ENCODE data around the gene KIFAP3. TPM values are rescaled to one million over a fixed set of nuclear protein-coding genes. Genes with fewer than 3 reads are reported as not detected.
"Not testable (repeated sequence)": the region's sequence is repeated elsewhere in the genome, so short reads cannot be mapped to it uniquely, and the experiment has no call there.

Gene KIFAP3
- total RNA-seq, 4 donors from 2014 or later = 25.2 to 49.2 (median 40.0) TPM

DNA sequence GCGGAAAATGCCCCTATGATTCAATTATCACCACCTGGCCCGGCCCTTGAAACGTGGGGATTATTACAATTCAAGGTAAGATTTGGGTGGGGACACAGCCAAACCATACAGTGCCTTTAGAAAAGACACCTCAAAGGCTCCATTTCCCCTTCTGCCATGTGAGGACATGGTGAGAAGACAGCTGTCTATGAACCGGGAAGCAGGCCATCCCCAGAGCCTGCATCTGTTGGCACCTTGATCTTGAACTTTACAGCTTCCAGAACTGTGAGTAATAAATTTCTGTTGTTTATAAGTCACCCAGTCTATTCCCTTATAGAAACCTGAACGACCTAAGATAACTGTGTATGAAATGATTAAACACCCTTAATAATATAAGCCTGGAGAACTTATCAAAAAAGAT, 61.6 kb downstream of the KIFAP3 start:
- WGBS, 2 donors = 92% methylated on average over 5 of the region's 5 CpGs
- no peaks in the 10 kb centered on the region for H3K27me3 ChIP-seq
- H3K9me3 ChIP-seq = no peaks in the 10 kb centered on the region
- H3K4me3 ChIP-seq = no peak overlapping the region
- H3K4me1 ChIP-seq = peaks cover 0 to 4% (median 0%) of the 10 kb centered on the region in 4 donors
- DNase-seq (ENCODE audit: low spot score in 2 of 2) = no peak
- H3K27ac ChIP-seq = no peak overlapping the region
- H3K36me3 ChIP-seq = peaks cover 0 to 41% (median 4%) of the 10 kb centered on the region in 3 donors
- TF ChIP-seq CTCF (IDR thresholded peaks at IDR 0.05) (no peak), POLR2A (IDR thresholded peaks at IDR 0.05) (no peak), EP300 (IDR thresholded peaks at IDR 0.05) (no peak)

- Histone ChIP-seq H3K27ac (no peak overlapping the region), H3K9me3 (no peaks in the 10 kb centered on the region), H3K36me3 (peaks cover 0 to 28% (median 0%) of the 10 kb centered on the region in 3 donors), H3K4me1 (peaks cover 0 to 4% (median 0%) of the 10 kb centered on the region in 4 donors), H3K4me3 (no peak overlapping the region), H3K27me3 (no peaks in the 10 kb centered on the region)
- WGBS, 2 donors = 27% methylated on average over 1 of the region's 1 CpG
- DNase-seq (ENCODE audit: low spot score in 2 of 2) = peak in 1 of 2 donors; percentile 86
- TF ChIP-seq CTCF (IDR thresholded peaks at IDR 0.05) (peak in 4 of 5 experiments; percentile 13 to 57 (median 22)), POLR2A (IDR thresholded peaks at IDR 0.05) (no peak)
These were observed 64.1 kb downstream of the KIFAP3 start for GRCh38 chr1:170010443-170010842.

- Histone ChIP-seq H3K4me3 (no peak overlapping the region), H3K36me3 (peaks cover 0 to 21% (median 0%) of the 10 kb centered on the region in 3 donors), H3K9me3 (no peaks in the 10 kb centered on the region), H3K4me1 (peaks cover 0 to 4% (median 0%) of the 10 kb centered on the region in 4 donors), H3K27ac (no peak overlapping the region), H3K27me3 (no peaks in the 10 kb centered on the region)
- no peak for TF ChIP-seq POLR2A (IDR thresholded peaks at IDR 0.05)
- TF ChIP-seq EP300 (IDR thresholded peaks at IDR 0.05) = no peak
- no peak for TF ChIP-seq CTCF (IDR thresholded peaks at IDR 0.05)
- DNase-seq (ENCODE audit: low spot score in 2 of 2) = no peak
- WGBS, 2 donors = 81 to 83% methylated on average over 2 of the region's 2 CpGs
These were observed 64.9 kb downstream of the KIFAP3 start for GRCh38 chr1:170009551-170009950.

DNA sequence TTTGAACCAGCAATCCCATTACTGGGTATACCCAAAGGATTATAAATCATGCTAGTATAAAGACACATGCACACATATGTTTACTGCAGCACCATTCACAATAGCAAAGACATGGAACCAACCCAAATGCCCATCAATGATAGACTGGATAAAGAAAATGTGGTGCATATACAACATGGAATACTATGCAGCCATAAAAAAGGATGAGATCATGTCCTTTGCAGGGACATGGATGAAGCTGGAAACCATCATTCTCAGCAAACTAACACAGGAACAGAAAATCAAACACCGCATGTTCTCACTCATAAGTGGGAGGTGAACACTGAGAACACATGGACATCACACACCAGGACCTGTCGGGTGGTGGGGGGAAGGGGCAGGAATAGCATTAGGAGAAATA, 65.8 kb downstream of the KIFAP3 start:
- H3K36me3 ChIP-seq = peaks cover 0 to 15% (median 0%) of the 10 kb centered on the region in 3 donors
- not testable (repeated sequence) for DNase-seq (ENCODE audit: low spot score in 2 of 2); H3K4me1 ChIP-seq; H3K9me3 ChIP-seq; H3K4me3 ChIP-seq; H3K27ac ChIP-seq; H3K27me3 ChIP-seq
- WGBS, 2 donors = 98% methylated on average over 2 of the region's 2 CpGs

GRCh38 chr1:170003270-170003835, 71.1 kb downstream of the KIFAP3 start:
- WGBS, 2 donors = 53 to 80% methylated on average over 7 of the region's 7 CpGs
- not testable (repeated sequence) for H3K4me3 ChIP-seq; H3K36me3 ChIP-seq; H3K27me3 ChIP-seq; H3K27ac ChIP-seq; H3K9me3 ChIP-seq; DNase-seq (ENCODE audit: low spot score in 2 of 2)
- H3K4me1 ChIP-seq = peaks cover 0 to 18% (median 8%) of the 10 kb centered on the region in 4 donors

- WGBS, 2 donors = 84 to 96% methylated on average over 2 of the region's 2 CpGs
- Histone ChIP-seq H3K4me3 (no peak overlapping the region), H3K9me3 (no peaks in the 10 kb centered on the region), H3K36me3 (no peaks in the 10 kb centered on the region), H3K27me3 (no peaks in the 10 kb centered on the region), H3K4me1 (peaks cover 0 to 18% (median 8%) of the 10 kb centered on the region in 4 donors), H3K27ac (no peak overlapping the region)
- TF ChIP-seq CTCF (IDR thresholded peaks at IDR 0.05) = no peak
- TF ChIP-seq EP300 (IDR thresholded peaks at IDR 0.05) = no peak
- TF ChIP-seq POLR2A (IDR thresholded peaks at IDR 0.05) = no peak
- DNase-seq (ENCODE audit: low spot score in 2 of 2) = no peak
These were observed 73.2 kb downstream of the KIFAP3 start for GRCh38 chr1:170001266-170001665.

All from tibial nerve (tissue), 4 donors.